OCI-LY7 (cell line): Measurements from ENCODE around the gene FYN. TPM values are rescaled to one million over a fixed set of nuclear protein-coding genes. Genes with fewer than 3 reads are reported as not detected.

ENCODE experiments used
- BruUV-seq: library from RNA; stranded (reverse); fragments of 400-500 nt; replicated peaks from 2 replicates; lab custom pipeline; 2021; lab: Mats Ljungman, UMichigan
- CTCF ChIA-PET: fragments of 300-600 bp; sonication (Branson Sonifier 250); formaldehyde crosslinking; loops from one replicate; lab custom pipeline; 2022; ENCODE audit warnings: antibody characterized with exemption; ENCODE audit not compliant: unreplicated experiment; lab: Charles Lee
- POLR2A ChIA-PET: fragments of 300-600 bp; sonication (Branson Sonifier 250); formaldehyde crosslinking; loops from one replicate; lab custom pipeline; 2022; ENCODE audit warnings: antibody characterized with exemption; lab: Charles Lee
- DNase-seq: peaks from one replicate; pipeline ENCODE4 v3.0.0-alpha.2; 2015; ENCODE audit warnings: low spot score
- H2AFZ ChIP-seq: fragments of 200-600 bp; sonication (generic), shearing (Covaris generic); 2 replicates; pipeline ENCODE4 v1.6.1; 2014; ENCODE audit warnings: mild to moderate bottlenecking, antibody characterized with exemption, low read length, moderate library complexity
- H3K27ac ChIP-seq: fragments of 200-600 bp; sonication (generic); 2 replicates; pipeline ENCODE4 v1.5.1; 2014; ENCODE audit warnings: mixed run types, low read depth, mild to moderate bottlenecking, moderate library complexity, low read length, inconsistent platforms; ENCODE audit not compliant: poor library complexity, severe bottlenecking
- H3K36me3 ChIP-seq: fragments of 200-600 bp; sonication (generic); 2 replicates; pipeline ENCODE4 v1.6.1; 2014; ENCODE audit warnings: mild to moderate bottlenecking, antibody characterized with exemption, low read length, moderate library complexity, mixed read lengths; ENCODE audit not compliant: insufficient read depth
- H3K4me1 ChIP-seq: fragments of 200-600 bp; sonication (generic); 2 replicates; pipeline ENCODE4 v1.5.1; 2014; ENCODE audit warnings: mild to moderate bottlenecking, low read length; ENCODE audit not compliant: insufficient read depth, poor library complexity, severe bottlenecking
- H3K4me2 ChIP-seq: fragments of 200-600 bp; sonication (generic); 2 replicates; pipeline ENCODE4 v1.6.1; 2014; ENCODE audit warnings: mild to moderate bottlenecking, low read length
- H3K4me3 ChIP-seq: fragments of 200-600 bp; sonication (generic); 2 replicates; pipeline ENCODE4 v1.5.1; 2014; ENCODE audit warnings: mild to moderate bottlenecking, low read depth, low read length; ENCODE audit not compliant: poor library complexity, severe bottlenecking
- H3K79me2 ChIP-seq: fragments of 200-600 bp; sonication (generic); 2 replicates; pipeline ENCODE4 v1.6.1; 2016; ENCODE audit warnings: low read depth, mild to moderate bottlenecking, low read length, moderate library complexity, mixed read lengths; ENCODE audit not compliant: insufficient read depth
- H3K9me2 ChIP-seq: fragments of 200-600 bp; sonication (generic); 2 replicates; pipeline ENCODE4 v1.6.1; 2016; ENCODE audit warnings: mild to moderate bottlenecking, low read length, mixed read lengths; ENCODE audit not compliant: insufficient read depth
- H3K9me3 ChIP-seq: fragments of 200-600 bp; sonication (generic); 2 replicates; pipeline ENCODE4 v1.6.1; 2014; ENCODE audit warnings: mild to moderate bottlenecking, mixed run types, low read length, mixed read lengths
- H4K20me1 ChIP-seq: fragments of 200-600 bp; sonication (generic); 2 replicates; pipeline ENCODE4 v1.6.1; 2014; ENCODE audit warnings: mild to moderate bottlenecking, antibody characterized with exemption, low read length, moderate library complexity, mixed read lengths; ENCODE audit not compliant: insufficient read depth
- EZH2phosphoT487 ChIP-seq: fragments of 200-600 bp; sonication (generic); IDR thresholded peaks from 2 replicates; pipeline ENCODE4 v1.6.1; 2018; ENCODE audit warnings: low read depth, borderline replicate concordance, mild to moderate bottlenecking, mixed run types, antibody characterized with exemption, low read length, moderate library complexity, mixed read lengths
- intact Hi-C: fragments of 100-400 bp; cut with micrococcal nuclease; formaldehyde crosslinking; loops from one replicate; pipeline ENCODE4 v1.10.0; 2022; ENCODE audit not compliant: unreplicated experiment
- total RNA-seq, 2 experiments: library from RNA; depleted of rRNA in 1 of 2; stranded (reverse); fragments of >200 nt in 1 of 2; shearing (Covaris generic) in 1 of 2; gene quantifications; 2 replicates each; pipeline ENCODE4 v1.2.3, GENCODE V29; 2014 to 2022
- TF ChIP-seq, protein P1 (sequence below): fragments of 200-600 bp; sonication (generic); conservative IDR thresholded peaks from 2 replicates; pipeline ENCODE4 v1.5.1; 2014; ENCODE audit warnings: mild to moderate bottlenecking, antibody characterized with exemption, low read length, moderate library complexity, mixed read lengths

FYN gene
- total RNA-seq, 2 experiments from 2014 or later: 57.3 to 92.9 TPM

DNA sequence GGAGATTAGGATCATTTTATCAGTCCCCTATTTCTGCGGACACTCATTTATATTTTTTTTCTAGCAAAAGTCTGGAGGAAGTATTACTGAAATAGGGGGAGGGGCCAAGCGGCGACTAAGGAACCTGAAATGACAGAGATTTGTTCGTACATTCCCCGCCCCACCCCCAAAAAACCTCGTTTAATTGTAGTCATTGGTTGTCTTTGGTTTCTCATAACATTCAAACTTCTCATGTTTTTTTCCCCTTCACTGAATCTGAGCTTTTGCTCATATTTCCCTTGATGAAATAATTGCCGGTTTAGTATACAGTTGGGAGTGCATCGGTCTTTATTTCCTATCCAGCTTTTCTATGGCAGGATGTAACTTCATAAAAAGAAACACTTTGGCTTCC lies 768 bp upstream of the FYN start:
- no peak for TF ChIP-seq EZH2phosphoT487
- TF ChIP-seq, protein P1, sequence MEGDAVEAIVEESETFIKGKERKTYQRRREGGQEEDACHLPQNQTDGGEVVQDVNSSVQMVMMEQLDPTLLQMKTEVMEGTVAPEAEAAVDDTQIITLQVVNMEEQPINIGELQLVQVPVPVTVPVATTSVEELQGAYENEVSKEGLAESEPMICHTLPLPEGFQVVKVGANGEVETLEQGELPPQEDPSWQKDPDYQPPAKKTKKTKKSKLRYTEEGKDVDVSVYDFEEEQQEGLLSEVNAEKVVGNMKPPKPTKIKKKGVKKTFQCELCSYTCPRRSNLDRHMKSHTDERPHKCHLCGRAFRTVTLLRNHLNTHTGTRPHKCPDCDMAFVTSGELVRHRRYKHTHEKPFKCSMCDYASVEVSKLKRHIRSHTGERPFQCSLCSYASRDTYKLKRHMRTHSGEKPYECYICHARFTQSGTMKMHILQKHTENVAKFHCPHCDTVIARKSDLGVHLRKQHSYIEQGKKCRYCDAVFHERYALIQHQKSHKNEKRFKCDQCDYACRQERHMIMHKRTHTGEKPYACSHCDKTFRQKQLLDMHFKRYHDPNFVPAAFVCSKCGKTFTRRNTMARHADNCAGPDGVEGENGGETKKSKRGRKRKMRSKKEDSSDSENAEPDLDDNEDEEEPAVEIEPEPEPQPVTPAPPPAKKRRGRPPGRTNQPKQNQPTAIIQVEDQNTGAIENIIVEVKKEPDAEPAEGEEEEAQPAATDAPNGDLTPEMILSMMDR: no peak
- no peaks in the 10 kb centered on the region for H3K36me3 ChIP-seq
- peak overlapping the region; percentile 64 for H3K27ac ChIP-seq
- BruUV-seq: no TSS peak
- peak overlapping the region; percentile 86 for H2AFZ ChIP-seq
- H4K20me1 ChIP-seq: peaks cover 7% of the 10 kb centered on the region; the same call in 1 of the 2 replicates
- peak; percentile 65 for DNase-seq
- H3K4me2 ChIP-seq: peak overlapping the region; percentile 77
- peak overlapping the region; percentile 79 for H3K4me3 ChIP-seq
- peaks cover 31% of the 10 kb centered on the region; the same call in 1 of the 2 replicates for H3K79me2 ChIP-seq
- no peaks in the 10 kb centered on the region for H3K9me2 ChIP-seq
- intact Hi-C loops: loop anchor here (5.0 kb wide), 1 partner anchor 392 kb away; the partner anchor contains the start of gene REV3L
- no peaks in the 10 kb centered on the region for H3K9me3 ChIP-seq
- ChIA-PET CTCF (no interaction called here), POLR2A (interaction anchor here (0.6 to 0.9 kb wide), 3 partner anchors 58 to 242 kb away, joined by 3 to 5 read pairs (median 3); no protein-coding TSS in a partner anchor)
- peaks cover 31% of the 10 kb centered on the region for H3K4me1 ChIP-seq

DNA sequence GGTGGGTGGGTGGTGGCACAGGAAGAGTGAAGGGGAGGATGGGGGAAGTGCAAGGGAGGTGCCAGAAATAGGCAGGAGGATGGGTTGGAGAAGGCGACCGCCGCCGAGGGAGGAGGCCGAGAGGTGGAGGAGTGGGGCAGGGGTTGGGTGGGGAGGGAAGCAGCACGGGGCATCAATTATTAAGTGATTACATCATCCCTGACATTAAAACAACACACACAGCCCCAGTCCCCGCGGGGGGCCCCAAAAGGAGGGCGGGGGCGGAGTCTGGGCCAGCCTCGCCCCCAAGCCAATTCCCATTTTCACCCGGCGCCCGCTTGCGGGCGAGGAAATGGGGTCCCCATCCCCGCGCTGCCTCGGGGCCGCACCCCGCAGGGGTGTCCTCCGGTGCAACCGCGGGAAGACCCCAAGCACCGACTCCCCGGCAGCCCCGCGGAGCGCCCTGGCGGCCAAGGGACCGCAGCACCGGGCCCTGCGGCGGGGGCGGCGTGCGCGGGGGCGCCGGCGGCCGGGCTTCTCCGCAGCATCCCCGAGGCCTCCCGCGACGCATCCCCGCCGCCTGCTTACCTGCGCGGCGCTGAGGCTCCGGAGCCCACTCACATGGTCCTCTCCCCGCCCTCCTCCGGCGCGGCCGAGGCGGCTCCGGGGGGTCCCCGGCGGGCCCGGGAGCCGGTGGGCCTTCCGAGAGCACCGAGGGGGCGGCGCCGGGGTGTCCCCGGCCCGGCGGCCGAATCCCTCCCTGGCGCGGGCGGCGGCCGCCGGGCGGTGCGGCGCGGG lies 663 bp downstream of the FYN start:
- ChIA-PET CTCF (no interaction called here), POLR2A (interaction anchor here (1.0 to 1.6 kb wide), 2 partner anchors 21 to 110 kb away, joined by 3 to 7 read pairs; no protein-coding TSS in a partner anchor)
- peak overlapping the region; percentile 86 for H3K4me2 ChIP-seq
- peaks cover 7% of the 10 kb centered on the region; the same call in 1 of the 2 replicates for H4K20me1 ChIP-seq
- H3K4me3 ChIP-seq: peak overlapping the region; percentile 79
- no peaks in the 10 kb centered on the region for H3K9me3 ChIP-seq
- no peaks in the 10 kb centered on the region for H3K36me3 ChIP-seq
- intact Hi-C loops: loop anchor here (1.0 to 5.0 kb wide), 6 partner anchors 110 to 390 kb away; partner anchors contain the start of gene REV3L
- H2AFZ ChIP-seq: 0 out of 2 replicates have a peak overlapping the region, but pooled peaks have one; percentile 32
- no peaks in the 10 kb centered on the region for H3K9me2 ChIP-seq
- H3K79me2 ChIP-seq: peaks cover 44% of the 10 kb centered on the region; the same call in 1 of the 2 replicates
- TF ChIP-seq, protein P1: no peak
- TF ChIP-seq EZH2phosphoT487: no peak
- peak overlapping the region; percentile 64 for H3K27ac ChIP-seq
- peaks cover 31% of the 10 kb centered on the region for H3K4me1 ChIP-seq
- BruUV-seq: no TSS peak
- peak; percentile 52 for DNase-seq
